Measurements from ENCODE around the gene DGKK. TPM values are rescaled to one million over a fixed set of nuclear protein-coding genes. Genes with fewer than 3 reads are reported as not detected.

Gene DGKK, protein sequence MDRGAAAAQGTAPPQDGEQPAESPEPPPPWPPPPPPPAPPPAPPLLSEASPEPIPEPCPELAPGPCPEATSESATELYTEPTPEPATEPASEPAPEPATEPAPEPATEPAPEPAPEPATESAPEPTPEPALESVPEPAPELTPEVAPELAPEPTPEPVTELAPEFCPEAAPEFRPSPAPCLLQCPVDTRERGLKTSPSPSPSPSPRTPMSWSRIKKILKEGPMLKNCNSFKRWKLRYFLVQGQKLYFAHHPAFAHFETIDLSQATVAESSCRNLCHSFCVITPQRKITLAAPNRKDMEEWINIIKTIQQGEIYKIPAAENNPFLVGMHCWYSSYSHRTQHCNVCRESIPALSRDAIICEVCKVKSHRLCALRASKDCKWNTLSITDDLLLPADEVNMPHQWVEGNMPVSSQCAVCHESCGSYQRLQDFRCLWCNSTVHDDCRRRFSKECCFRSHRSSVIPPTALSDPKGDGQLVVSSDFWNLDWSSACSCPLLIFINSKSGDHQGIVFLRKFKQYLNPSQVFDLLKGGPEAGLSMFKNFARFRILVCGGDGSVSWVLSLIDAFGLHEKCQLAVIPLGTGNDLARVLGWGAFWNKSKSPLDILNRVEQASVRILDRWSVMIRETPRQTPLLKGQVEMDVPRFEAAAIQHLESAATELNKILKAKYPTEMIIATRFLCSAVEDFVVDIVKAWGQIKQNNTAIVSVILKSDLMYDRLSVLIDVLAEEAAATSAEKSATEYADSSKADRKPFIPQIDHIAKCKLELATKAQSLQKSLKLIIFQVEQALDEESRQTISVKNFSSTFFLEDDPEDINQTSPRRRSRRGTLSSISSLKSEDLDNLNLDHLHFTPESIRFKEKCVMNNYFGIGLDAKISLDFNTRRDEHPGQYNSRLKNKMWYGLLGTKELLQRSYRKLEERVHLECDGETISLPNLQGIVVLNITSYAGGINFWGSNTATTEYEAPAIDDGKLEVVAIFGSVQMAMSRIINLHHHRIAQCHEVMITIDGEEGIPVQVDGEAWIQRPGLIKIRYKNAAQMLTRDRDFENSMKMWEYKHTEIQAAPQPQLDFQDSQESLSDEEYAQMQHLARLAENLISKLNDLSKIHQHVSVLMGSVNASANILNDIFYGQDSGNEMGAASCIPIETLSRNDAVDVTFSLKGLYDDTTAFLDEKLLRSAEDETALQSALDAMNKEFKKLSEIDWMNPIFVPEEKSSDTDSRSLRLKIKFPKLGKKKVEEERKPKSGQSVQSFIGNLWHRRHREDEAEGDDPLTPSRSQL
- not detected for total RNA-seq

DNA sequence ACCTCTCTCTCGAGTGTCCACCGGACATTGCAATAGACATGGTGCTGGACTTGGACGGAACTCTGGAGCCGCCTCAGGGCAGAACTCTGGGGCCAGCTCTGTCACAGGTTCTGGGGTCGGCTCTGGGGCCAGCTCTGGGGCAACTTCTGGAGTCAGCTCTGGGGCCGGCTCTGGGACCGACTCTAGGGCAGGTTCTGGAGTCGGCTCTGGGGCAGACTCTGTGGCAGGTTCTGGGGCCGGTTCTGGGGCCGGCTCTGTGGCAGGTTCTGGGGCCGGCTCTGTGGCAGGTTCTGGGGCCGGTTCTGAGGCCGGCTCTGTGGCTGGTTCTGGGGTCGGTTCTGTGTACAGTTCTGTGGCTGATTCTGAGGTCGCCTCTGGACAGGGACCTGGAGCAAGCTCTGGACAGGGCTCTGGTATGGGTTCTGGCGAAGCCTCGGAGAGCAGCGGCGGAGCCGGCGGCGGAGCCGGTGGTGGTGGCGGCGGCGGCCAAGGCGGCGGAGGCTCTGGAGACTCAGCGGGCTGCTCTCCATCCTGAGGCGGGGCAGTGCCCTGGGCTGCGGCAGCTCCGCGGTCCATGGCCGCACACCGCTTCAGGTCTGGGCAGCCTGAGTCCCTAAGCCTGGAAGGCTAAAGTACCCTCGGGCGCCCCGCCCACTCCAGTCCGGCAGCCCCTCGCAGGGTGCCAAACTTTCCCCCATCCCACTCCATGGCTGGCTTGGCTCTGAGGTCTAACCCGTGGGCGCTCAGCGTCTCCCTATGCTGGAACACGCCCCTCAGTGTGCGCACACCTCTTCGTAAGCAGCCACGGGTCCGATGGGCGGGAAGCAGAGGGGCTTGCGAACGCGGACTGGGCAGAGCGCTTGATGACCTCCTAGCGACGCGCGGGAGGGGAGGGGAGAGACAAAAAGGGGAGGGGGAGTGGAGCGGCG is at the start of gene DGKK:
TSS of gene DGKK (minus strand) at position 723 of the 929 bp plus-strand sequence. CDS start at position 576, 147 bp downstream.
- POLR2A ChIA-PET, result no interaction called here

DNA sequence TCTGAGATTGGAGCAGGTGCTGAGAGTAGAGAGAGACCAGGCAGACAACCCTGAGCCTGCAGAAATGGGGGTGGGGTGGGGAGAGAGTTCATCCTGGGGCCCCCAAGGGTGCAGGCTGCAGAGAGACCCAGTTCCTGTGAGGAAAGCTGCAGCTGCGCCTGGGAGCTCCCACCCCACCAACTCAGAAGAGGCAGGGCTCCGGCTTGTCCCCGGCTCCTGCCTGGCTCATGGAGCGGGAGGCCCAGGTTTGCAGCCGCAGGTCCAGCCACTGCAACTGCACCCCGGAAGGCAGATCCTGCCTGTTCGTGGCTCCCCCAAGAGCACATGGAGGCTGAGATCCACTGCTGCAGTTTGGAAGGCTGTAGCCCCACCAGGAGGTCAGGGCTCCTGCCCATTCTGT is 44.2 kb upstream of the DGKK start:
- CTCF ChIA-PET, result no interaction called here
- POLR2A ChIA-PET, result no interaction called here

More for the DNA sequence above, at the start of gene DGKK:
- CTCF ChIA-PET, result no interaction called here

DNA sequence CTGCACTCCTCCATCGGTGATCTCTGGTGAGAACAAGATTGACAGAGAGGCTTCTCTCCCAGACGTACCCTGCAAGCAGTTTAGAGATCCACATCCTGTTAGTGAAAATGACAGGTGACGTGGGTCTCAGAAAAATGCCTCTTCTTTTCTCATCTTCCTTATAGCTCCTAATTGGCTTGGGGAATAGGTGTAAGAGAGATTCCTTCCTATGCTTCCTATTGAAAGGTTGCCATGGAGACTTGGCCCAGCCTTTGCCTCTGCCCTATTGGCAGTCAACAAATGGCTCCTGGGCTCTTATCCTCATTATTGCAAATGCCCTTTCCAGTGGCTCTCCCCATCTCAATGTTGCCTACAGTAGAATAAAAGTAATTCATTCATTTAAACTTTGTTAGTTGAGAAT is 26.5 kb upstream of the DGKK start:
- ChIA-PET POLR2A (no interaction called here), CTCF (no interaction called here)

DNA sequence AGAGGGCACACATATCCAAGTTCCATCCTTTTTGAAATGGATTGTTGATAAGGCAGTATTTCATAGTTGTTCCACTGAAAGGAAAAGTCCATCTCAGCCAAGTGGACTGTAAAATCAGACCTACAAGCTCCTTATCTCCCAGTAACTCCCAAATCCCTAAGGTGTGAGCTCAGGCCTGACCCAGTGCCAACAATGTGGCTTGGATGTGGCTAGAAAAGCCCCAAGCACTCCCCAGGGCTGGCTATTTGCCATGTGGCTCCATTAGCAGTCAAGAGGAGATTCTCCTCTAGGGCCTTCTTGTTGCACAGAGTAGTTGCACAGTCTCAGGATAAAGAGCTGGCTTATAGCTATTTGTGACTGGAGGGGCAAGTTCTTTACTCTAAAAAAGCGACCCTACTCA is 25.0 kb upstream of the DGKK start:
- ChIA-PET POLR2A (no interaction called here), CTCF (interaction anchor here (0.6 kb wide), 1 partner anchor 1769 kb away, joined by 3 read pairs; no protein-coding TSS in a partner anchor)

DNA sequence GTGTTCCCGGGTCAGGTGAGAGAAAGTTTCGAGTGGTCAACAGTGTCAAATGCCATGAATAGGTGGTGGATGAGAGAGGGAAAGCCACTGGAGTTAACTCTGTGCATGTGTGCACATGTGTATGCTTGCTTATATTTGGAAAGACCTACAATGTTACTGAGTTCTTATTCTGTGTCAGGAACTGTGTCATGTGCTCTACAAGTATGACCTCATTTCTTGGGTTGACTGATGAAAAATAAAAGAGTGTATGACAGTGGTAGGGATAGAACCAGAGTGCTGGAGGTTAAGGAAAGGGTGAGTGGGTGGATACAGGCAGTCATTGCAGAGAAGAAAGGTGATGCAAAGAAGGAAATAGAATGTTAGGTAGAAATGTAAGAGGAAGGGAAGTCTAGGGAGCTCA is 22.1 kb upstream of the DGKK start:
- POLR2A ChIA-PET, result no interaction called here
- CTCF ChIA-PET, result no interaction called here

DNA sequence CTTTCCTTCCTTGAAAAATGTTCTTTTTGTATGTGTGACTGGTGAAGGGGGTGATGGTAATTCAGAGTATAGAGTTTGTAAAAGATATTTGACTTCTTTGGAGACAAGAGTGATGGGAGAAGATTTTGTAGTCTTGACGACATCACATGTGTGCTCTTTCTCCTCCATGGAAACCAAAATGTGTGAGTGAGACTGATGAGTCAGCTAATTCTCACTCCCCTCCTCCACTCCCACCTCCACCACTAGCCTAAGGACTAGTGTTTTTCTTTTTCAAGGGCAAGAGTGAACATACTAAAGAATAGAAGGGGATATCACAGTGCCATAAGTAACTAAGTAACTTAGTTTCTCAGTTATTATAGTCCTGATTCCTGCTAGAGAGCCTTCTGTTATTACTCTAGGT is 14.0 kb upstream of the DGKK start:
- POLR2A ChIA-PET, result no interaction called here

DNA sequence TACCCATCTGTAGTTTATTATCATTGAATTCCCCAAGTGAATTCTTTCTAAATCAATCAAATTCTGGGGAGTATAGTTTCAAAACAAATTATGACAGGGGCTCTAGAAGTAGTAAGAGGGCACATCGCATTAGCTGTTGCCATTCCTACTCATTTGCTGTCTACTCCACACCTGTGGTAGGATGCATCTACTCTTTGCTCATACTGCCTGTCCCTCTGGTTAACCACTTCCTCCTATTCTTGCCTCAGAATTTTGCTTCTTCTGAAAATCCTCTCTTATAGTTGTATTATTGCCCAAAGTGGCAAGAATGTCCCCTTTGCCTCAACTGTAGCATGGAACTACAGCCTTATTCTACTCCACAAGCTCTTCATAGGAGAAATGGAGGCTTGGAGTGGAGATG is 12.7 kb upstream of the DGKK start:
- POLR2A ChIA-PET, result no interaction called here
- CTCF ChIA-PET, result no interaction called here

More for the DNA sequence above, 14.0 kb upstream of the DGKK start:
- CTCF ChIA-PET, result no interaction called here

DNA sequence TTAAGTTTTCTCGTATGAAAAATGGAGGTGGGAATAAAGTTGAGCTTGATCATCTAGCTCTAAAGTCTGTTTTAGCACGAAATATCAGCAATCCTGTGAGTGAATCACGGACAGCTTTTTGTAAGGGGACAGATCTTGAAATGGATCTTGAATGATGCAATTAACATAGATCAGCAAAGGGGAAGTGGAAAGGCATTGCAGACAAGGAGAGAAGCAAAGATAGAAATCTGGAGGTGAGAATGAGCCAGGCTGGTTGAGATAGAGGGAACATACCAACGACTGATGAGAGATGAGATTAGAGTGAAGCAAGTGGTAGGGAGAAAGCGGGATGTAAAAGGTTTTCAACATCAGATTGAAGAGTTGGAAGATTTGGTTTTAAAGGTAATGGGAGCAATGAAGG is 4.6 kb upstream of the DGKK start:
- POLR2A ChIA-PET, result no interaction called here
- CTCF ChIA-PET, result no interaction called here

DNA sequence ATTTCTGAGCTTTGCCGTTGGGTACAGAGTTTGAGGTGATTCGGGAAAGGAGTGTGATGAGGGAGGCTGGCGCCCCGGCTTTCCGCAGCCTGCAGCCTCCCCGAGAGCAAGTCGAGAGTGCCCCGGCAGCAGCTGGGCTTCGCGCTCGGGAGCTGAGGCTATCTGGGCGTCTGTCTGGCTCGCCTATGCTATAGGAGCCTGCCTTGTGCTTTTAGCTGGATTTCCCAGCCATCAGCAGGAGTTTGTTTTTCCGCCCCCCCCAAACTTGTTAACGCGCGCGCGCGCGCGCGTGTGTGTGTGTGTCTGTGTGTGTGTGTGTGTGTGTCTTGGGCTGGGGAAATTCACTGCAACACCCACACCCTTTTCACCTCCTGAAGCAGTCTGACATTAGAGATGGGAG is 765 bp upstream of the DGKK start:
- ChIA-PET CTCF (interaction anchor here (1.0 kb wide), 1 partner anchor 8 kb away, joined by 4 read pairs; no protein-coding TSS in a partner anchor), POLR2A (no interaction called here)

DNA sequence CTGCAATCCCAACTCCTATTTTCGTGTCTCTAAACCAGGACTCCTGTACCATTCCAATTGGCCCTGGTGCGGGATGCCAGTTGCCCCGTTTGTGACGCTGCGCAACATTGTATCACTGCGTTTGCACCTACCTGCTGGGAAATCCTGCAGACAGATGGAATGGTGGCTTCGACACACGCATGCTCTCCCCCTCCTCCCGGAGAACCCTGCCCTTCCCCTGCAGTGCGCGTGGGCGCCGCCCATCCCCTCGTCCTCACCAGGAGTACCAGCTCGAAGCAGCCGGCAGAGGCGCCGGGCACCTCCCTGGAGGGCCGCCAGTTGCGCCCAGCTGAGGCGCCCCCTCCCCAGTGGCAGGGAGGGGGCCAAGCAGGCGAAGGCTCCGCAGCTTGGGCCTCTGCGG is 1.4 kb downstream of the DGKK start:
- POLR2A ChIA-PET, result no interaction called here
- CTCF ChIA-PET, result no interaction called here

DNA sequence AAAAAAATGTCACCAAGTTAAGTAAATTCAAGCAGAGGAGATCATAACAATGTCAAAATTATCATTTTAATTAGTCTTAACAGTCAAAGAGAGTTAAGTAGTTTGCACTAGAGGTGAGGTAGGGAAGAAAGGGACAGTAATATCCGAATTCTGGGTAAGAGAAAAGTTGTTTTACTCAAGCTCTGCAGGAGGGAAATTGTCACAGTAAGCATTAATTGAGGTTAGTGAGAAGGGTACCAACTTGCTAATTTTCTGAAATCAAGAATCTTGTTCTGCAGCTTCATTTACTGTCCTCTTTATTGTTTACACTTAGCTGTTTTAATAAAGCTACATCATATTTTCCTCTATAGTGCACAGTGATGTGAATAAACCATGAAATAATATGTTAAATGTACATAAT is 11.0 kb downstream of the DGKK start:
- ChIA-PET CTCF (no interaction called here), POLR2A (no interaction called here)

DNA sequence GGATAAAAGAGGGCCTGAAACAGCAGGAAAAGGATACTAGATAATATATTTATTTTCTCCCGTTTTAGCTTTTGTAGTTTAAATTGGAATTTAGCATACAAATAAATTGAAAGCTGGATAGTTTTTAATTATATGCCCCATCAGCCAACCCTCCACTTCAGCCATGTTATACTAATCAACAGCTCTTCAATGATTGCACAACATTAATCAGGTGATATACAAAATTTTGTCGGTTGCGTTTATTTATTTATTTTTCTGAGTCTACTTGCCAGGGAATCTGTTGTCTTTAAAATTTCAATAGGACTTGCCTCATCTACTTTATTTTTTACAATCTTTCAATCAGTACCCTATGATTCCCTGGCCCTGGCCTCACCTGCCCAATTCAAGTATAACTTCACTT is 12.1 kb downstream of the DGKK start:
- POLR2A ChIA-PET, result no interaction called here

DNA sequence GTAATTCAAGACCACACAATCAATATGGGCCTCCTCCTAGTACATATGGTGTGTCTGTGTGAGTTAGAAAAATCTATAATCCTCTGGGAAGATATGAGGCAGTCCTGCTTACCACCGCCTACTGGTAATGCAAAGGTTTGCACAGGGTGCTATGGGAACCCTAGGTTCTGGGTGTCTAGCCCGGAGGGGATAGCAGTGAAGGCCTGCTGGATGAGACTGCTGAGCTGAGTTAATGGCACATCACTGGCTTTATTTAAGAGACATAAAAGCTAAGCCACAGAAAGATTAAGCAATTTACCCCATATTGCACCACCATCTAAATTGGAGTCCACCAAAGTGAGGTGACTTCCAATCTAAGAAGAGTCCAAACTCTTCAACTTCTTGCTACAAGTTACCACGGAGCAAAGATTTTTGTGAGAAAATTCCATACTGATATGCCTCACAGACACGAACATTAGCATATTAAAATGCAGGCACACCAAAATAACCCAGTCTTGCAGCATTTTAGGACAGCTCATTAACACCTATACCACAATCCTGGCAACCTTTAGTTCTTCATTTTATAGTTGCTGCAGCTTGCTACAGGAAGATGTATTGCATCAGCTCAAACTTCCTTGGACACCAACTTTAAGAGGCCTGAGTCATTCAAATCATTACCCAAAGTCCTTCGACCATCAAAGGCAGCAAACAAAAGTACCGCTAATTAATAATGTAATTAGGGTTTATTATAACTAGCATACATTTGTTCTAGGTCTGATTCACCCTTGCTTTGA is 13.7 kb downstream of the DGKK start:
- CTCF ChIA-PET, result no interaction called here

More for the DNA sequence above, 12.1 kb downstream of the DGKK start:
- CTCF ChIA-PET, result no interaction called here

DNA sequence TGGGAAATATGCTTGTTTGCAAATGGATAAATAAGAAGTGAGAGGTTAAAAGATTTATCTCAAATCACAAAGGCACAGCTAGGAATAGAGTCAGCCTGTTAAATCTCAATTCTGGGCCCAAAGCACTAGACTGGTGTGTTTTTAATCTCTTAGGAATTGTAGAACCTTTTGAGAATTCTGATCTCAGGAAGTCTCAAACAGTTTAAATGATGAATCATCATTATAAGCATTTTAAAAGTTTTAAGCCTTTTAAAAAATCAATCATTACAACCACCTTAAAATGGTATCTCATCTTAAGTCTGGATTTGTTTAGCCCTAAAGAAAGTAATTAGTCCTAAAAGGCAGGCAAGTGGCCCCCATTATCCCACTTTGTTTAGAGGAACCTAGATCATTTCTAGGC is 17.8 kb downstream of the DGKK start:
- ChIA-PET POLR2A (no interaction called here), CTCF (no interaction called here)

More for the DNA sequence above, 13.7 kb downstream of the DGKK start:
- POLR2A ChIA-PET, result no interaction called here

DNA sequence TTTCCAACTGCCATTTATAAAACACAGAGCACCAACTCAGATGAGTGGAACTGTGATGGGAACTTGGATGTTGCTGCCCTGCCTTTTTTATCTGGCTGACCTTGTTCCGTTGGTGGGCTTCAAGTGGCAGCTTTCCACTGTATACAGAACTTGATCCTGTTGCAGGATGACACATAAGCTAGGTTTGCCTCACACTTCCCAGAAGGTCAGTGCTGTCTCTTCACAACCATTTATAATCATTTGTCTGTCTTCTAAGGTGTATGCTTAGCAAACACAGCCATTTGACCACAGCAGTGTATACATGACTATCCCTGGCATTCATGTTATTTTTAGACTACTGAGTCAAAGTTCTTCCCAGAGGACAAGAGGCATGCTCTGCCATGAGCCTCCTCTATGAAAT is 20.3 kb downstream of the DGKK start:
- ChIA-PET POLR2A (no interaction called here), CTCF (no interaction called here)

DNA sequence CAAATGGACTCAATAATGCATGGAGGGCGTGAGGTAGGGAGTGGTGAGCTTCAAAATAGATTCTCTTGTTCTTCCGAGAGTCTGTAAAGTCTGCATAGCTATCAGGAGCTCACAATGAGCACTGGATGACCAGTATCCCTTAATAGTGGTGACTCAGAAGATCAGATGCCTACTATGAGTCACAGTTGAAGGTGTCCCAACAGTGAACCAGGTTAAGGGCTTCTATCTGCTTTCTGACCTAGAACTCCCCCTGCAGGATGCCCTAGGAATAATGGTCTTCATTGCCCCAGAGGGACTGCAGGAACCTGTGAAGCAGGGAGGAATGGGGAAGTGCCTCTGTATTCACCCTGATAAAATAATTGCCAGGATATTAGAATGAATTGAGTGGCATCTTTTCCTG is 22.1 kb downstream of the DGKK start:
- ChIA-PET CTCF (no interaction called here), POLR2A (no interaction called here)

DNA sequence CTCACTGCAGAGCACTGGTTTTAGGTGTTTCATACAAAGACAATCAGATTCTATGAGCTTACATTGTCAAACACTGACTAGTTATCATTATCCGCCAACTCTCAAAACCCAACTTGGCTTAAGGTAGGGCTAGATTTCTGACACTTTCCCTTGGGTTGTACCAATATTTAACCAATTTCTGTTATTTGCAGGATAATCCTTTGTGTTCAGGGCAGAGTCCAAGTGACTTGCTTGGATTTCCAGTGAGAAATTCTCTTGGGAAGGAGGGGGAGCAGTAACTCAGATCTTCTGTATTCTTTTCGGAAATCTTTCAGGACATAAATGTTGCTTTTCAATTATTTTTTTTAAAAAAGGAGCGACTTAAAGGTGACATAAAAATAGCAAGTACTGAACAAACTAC is 23.1 kb downstream of the DGKK start:
- POLR2A ChIA-PET, result no interaction called here
- CTCF ChIA-PET, result no interaction called here

DNA sequence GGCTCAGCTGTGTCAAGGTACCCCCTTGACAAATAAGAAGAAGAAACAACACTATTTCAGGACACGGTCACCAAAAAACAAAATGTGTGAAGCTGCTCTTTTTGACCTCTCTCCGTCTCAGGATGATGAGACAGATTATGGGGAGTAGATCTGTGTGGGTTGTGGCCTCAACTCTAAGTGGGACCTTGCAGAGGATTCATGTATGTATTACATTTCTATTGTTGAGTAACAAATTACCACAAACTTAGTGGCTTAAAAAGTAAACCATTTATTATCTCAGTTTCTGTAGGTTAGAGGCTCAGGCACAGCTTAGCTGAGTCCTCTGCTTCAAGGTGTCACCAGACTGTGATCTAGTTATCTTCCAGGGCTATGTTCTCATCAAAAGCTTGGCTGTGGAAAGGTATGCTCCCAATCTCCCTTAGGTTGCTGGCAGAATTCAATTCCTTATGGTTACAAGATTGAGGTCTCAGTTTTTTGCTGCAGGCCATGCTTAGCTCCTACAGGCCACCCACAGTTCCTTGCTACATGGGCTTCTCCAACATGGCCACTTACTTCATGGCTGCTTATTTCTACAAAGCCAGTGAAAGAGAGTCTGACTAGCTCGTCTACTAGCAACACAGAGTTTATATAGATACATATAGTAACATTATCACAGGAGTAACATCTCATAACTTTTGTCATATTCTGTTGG is 28.1 kb downstream of the DGKK start:
- ChIA-PET POLR2A (no interaction called here), CTCF (no interaction called here)
